ENCODE measurements around the gene UTS2.

UTS2 gene

GRCh38 chr1:7852804-7853683 lies at the start of gene UTS2:
TSS of gene UTS2 (minus strand) at chr1:7853065. CDS start at chr1:7853003, 62 bp downstream.
- no peak for FAIRE-seq
- DNase-seq (ENCODE audit: extremely low spot score, insufficient read length, low read depth): no peak

GRCh38 chr1:7899741-7900140 lies 46.9 kb upstream of the UTS2 start:
- FAIRE-seq: no peak
- no peak for DNase-seq (ENCODE audit: extremely low spot score, insufficient read length, low read depth)

GRCh38 chr1:7898962-7899361 lies 46.1 kb upstream of the UTS2 start:
- FAIRE-seq: no peak

GRCh38 chr1:7896994-7897393 lies 44.1 kb upstream of the UTS2 start:
- FAIRE-seq: no peak
- no peak for DNase-seq (ENCODE audit: extremely low spot score, insufficient read length, low read depth)

More at GRCh38 chr1:7898962-7899361, 46.1 kb upstream of the UTS2 start:
- no peak for DNase-seq (ENCODE audit: extremely low spot score, insufficient read length, low read depth)

- no peak for DNase-seq (ENCODE audit: extremely low spot score, insufficient read length, low read depth)
- FAIRE-seq: no peak
These were observed 40.8 kb upstream of the UTS2 start for GRCh38 chr1:7893529-7894180.

GRCh38 chr1:7891804-7892203 lies 38.9 kb upstream of the UTS2 start:
- no peak for DNase-seq (ENCODE audit: extremely low spot score, insufficient read length, low read depth)
- FAIRE-seq: no peak

- DNase-seq (ENCODE audit: extremely low spot score, insufficient read length, low read depth): no peak
- no peak for FAIRE-seq
These were observed 38.0 kb upstream of the UTS2 start for GRCh38 chr1:7890853-7891252.

- no peak for DNase-seq (ENCODE audit: extremely low spot score, insufficient read length, low read depth)
- FAIRE-seq: no peak
These were observed 35.6 kb upstream of the UTS2 start for GRCh38 chr1:7888248-7889081.

- DNase-seq (ENCODE audit: extremely low spot score, insufficient read length, low read depth) (no peak), FAIRE-seq (no peak)
These were observed 33.5 kb upstream of the UTS2 start for GRCh38 chr1:7886405-7886745.

GRCh38 chr1:7885513-7886404 lies 32.9 kb upstream of the UTS2 start:
- DNase-seq (ENCODE audit: extremely low spot score, insufficient read length, low read depth) (no peak), FAIRE-seq (no peak)

- DNase-seq (ENCODE audit: extremely low spot score, insufficient read length, low read depth) (no peak), FAIRE-seq (no peak)
These were observed 31.9 kb upstream of the UTS2 start for GRCh38 chr1:7884757-7885156.

GRCh38 chr1:7879228-7879627 lies 26.4 kb upstream of the UTS2 start:
- DNase-seq (ENCODE audit: extremely low spot score, insufficient read length, low read depth) (no peak), FAIRE-seq (no peak)

GRCh38 chr1:7878027-7878426 lies 25.2 kb upstream of the UTS2 start:
- FAIRE-seq (no peak), DNase-seq (ENCODE audit: extremely low spot score, insufficient read length, low read depth) (no peak)

GRCh38 chr1:7873801-7874795 lies 21.2 kb upstream of the UTS2 start:
- FAIRE-seq: no peak

GRCh38 chr1:7871136-7871535 lies 18.3 kb upstream of the UTS2 start:
- no peak for DNase-seq (ENCODE audit: extremely low spot score, insufficient read length, low read depth)
- no peak for FAIRE-seq

More at GRCh38 chr1:7873801-7874795, 21.2 kb upstream of the UTS2 start:
- DNase-seq (ENCODE audit: extremely low spot score, insufficient read length, low read depth): no peak

- FAIRE-seq (no peak), DNase-seq (ENCODE audit: extremely low spot score, insufficient read length, low read depth) (no peak)
These were observed 16.5 kb upstream of the UTS2 start for GRCh38 chr1:7869136-7869920.

- FAIRE-seq (no peak), DNase-seq (ENCODE audit: extremely low spot score, insufficient read length, low read depth) (no peak)
These were observed 15.4 kb upstream of the UTS2 start for GRCh38 chr1:7868070-7868780.
